Astrocyte (in vitro differentiated cells and primary cell): ENCODE measurements around the gene ENTPD3.

Source experiments
- EZH2 ChIP-seq: IDR thresholded peaks from 2 replicates; pipeline ENCODE4 v1.6.1; 2012; ENCODE audit warnings: mild to moderate bottlenecking, low read length, inconsistent platforms; ENCODE audit not compliant: insufficient read depth
- TF ChIP-seq, protein P1 (sequence below): IDR thresholded peaks from 2 replicates; pipeline ENCODE4 v1.5.1; 2011; ENCODE audit warnings: low read depth, mild to moderate bottlenecking, inconsistent platforms, low read length, moderate library complexity; ENCODE audit not compliant: insufficient read depth

DNA sequence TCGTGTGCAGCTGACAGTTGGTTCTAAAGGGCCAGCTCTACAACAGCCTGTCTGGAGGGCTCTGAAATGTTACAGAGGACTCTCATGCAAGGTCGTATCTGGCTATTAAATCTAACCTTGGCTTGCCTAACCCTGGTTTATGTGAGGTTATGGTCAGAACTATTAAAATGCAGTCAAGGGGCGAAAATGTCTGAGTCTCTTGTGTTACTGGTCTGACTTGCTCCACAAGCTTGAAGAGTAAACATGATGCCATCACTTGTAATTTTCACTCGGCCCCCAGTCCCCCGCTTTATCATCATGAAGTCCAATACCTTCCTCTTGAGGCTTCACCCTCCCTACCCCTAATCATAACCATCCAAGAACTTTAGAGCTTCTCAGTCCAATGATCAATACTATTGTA is 9.4 kb downstream of the ENTPD3 start:
- TF ChIP-seq, protein P1, sequence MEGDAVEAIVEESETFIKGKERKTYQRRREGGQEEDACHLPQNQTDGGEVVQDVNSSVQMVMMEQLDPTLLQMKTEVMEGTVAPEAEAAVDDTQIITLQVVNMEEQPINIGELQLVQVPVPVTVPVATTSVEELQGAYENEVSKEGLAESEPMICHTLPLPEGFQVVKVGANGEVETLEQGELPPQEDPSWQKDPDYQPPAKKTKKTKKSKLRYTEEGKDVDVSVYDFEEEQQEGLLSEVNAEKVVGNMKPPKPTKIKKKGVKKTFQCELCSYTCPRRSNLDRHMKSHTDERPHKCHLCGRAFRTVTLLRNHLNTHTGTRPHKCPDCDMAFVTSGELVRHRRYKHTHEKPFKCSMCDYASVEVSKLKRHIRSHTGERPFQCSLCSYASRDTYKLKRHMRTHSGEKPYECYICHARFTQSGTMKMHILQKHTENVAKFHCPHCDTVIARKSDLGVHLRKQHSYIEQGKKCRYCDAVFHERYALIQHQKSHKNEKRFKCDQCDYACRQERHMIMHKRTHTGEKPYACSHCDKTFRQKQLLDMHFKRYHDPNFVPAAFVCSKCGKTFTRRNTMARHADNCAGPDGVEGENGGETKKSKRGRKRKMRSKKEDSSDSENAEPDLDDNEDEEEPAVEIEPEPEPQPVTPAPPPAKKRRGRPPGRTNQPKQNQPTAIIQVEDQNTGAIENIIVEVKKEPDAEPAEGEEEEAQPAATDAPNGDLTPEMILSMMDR: no peak
- no peak for TF ChIP-seq EZH2
